IMR-90 (cell line): ENCODE data around the gene NARS2. TPM values are rescaled to one million over a fixed set of nuclear protein-coding genes. Genes with fewer than 3 reads are reported as not detected.

Experiments used
- ATAC-seq: fragments of 200-7000 bp; cut with Tn5 transposase; 2 replicates; pipeline ENCODE4 v1.9.1; 2020; ENCODE audit warnings: low read depth, mild to moderate bottlenecking, moderate library complexity
- BruUV-seq: library from RNA; stranded (reverse); fragments of 400-500 nt; replicated peaks from 2 replicates; lab custom pipeline; 2021; lab: Mats Ljungman, UMichigan
- CTCF ChIA-PET: fragments of 300-600 bp; formaldehyde crosslinking; extraction: SDS; loops from one replicate; lab custom pipeline; 2021; ENCODE audit warnings: antibody characterized with exemption; lab: Yijun Ruan, JAX
- POLR2A ChIA-PET: fragments of 300-600 bp; sonication (Branson Sonifier 250); formaldehyde crosslinking; loops from one replicate; lab custom pipeline; 2022; ENCODE audit warnings: antibody characterized with exemption; ENCODE audit not compliant: unreplicated experiment; lab: Charles Lee
- DNase-seq: peaks from one replicate; pipeline ENCODE4 v3.0.0; 2013
- H2AFZ ChIP-seq: replicated peaks from 2 replicates; pipeline ENCODE3; 2013; ENCODE audit warnings: low read length, mild to moderate bottlenecking; ENCODE audit not compliant: poor library complexity
- H2AK5ac ChIP-seq: 2 replicates; pipeline ENCODE4 v1.6.1; 2013; ENCODE audit warnings: low read depth, low read length, inconsistent platforms
- H2AK9ac ChIP-seq: replicated peaks from 2 replicates; pipeline ENCODE3; 2013; ENCODE audit warnings: mild to moderate bottlenecking, low read depth, low read length, moderate library complexity; ENCODE audit not compliant: poor library complexity
- H2BK120ac ChIP-seq: 2 replicates; pipeline ENCODE4 v1.6.1; 2013; ENCODE audit warnings: low read depth, low read length, inconsistent platforms
- H2BK15ac ChIP-seq: 3 replicates; pipeline ENCODE4 v1.6.1; 2013; ENCODE audit warnings: low read depth, low read length, inconsistent platforms
- H2BK20ac ChIP-seq: 2 replicates; pipeline ENCODE4 v1.6.1; 2013; ENCODE audit warnings: low read depth, mild to moderate bottlenecking, inconsistent platforms, low read length, moderate library complexity
- H2BK5ac ChIP-seq: 2 replicates; pipeline ENCODE4 v1.6.1; 2013; ENCODE audit warnings: mild to moderate bottlenecking, low read depth, low read length, inconsistent platforms; ENCODE audit not compliant: poor library complexity, severe bottlenecking
- H3K14ac ChIP-seq: replicated peaks from 2 replicates; pipeline ENCODE4 v1.6.1; 2013; ENCODE audit warnings: low read depth, low read length, inconsistent platforms
- H3K18ac ChIP-seq: 2 replicates; pipeline ENCODE4 v1.6.1; 2013; ENCODE audit warnings: low read depth, low read length, control low read depth
- H3K23ac ChIP-seq: 2 replicates; pipeline ENCODE4 v1.6.1; 2013; ENCODE audit warnings: low read depth, low read length, inconsistent platforms
- H3K27ac ChIP-seq: 2 replicates; pipeline ENCODE4 v1.5.1; 2013; ENCODE audit warnings: mild to moderate bottlenecking, control low read depth, low read length; ENCODE audit not compliant: insufficient read depth
- H3K27me3 ChIP-seq: 2 replicates; pipeline ENCODE4 v1.6.1; 2013; ENCODE audit warnings: low read length; ENCODE audit not compliant: control insufficient read depth, insufficient read depth
- H3K36me3 ChIP-seq: 2 replicates; pipeline ENCODE4 v1.6.1; 2013; ENCODE audit warnings: low read length, mixed read lengths; ENCODE audit not compliant: control insufficient read depth, insufficient read depth
- H3K4ac ChIP-seq: 2 replicates; pipeline ENCODE4 v1.6.1; 2013; ENCODE audit warnings: low read depth, low read length, inconsistent platforms
- H3K4me1 ChIP-seq: 2 replicates; pipeline ENCODE4 v1.6.1; 2013; ENCODE audit warnings: low read length, mixed read lengths; ENCODE audit not compliant: control insufficient read depth, insufficient read depth
- H3K4me2 ChIP-seq: 2 replicates; pipeline ENCODE4 v1.6.1; 2013; ENCODE audit warnings: low read depth, mild to moderate bottlenecking, control low read depth, low read length, moderate library complexity
- H3K4me3 ChIP-seq: 2 replicates; pipeline ENCODE4 v1.5.1; 2013; ENCODE audit warnings: low read depth, mild to moderate bottlenecking, control low read depth, low read length, moderate library complexity; ENCODE audit not compliant: insufficient read depth
- H3K56ac ChIP-seq: 2 replicates; pipeline ENCODE4 v1.6.1; 2013; ENCODE audit warnings: low read length, inconsistent platforms; ENCODE audit not compliant: insufficient read depth; ENCODE audit errors: extremely low read depth
- H3K79me1 ChIP-seq, 2 experiments: 2 replicates each; pipeline ENCODE4 v1.6.1; 2013; ENCODE audit warnings: low read length in 2 of 2, inconsistent platforms in 1 of 2, low read depth in 1 of 2
- H3K9ac ChIP-seq: 2 replicates; pipeline ENCODE4 v1.6.1; 2013; ENCODE audit warnings: low read depth, low read length, control low read depth
- H3K9me1 ChIP-seq: 2 replicates; pipeline ENCODE4 v1.6.1; 2013; ENCODE audit warnings: low read length, inconsistent platforms; ENCODE audit not compliant: insufficient read depth
- H3K9me3 ChIP-seq: 2 replicates; pipeline ENCODE4 v1.6.1; 2013; ENCODE audit warnings: low read length; ENCODE audit not compliant: control insufficient read depth, insufficient read depth
- H4K20me1 ChIP-seq: 2 replicates; pipeline ENCODE4 v1.6.1; 2013; ENCODE audit warnings: low read length, inconsistent platforms; ENCODE audit not compliant: insufficient read depth
- H4K5ac ChIP-seq: 2 replicates; pipeline ENCODE4 v1.6.1; 2013; ENCODE audit warnings: mild to moderate bottlenecking, low read depth, low read length, control low read depth
- H4K8ac ChIP-seq, 2 experiments: 2 replicates each; pipeline ENCODE4 v1.6.1; 2013; ENCODE audit warnings: low read depth in 2 of 2, low read length in 2 of 2, control low read depth in 1 of 2, inconsistent platforms in 1 of 2
- H4K91ac ChIP-seq: 2 replicates; pipeline ENCODE4 v1.6.1; 2013; ENCODE audit warnings: low read depth, low read length, inconsistent platforms; ENCODE audit not compliant: insufficient read depth
- CEBPB ChIP-seq: IDR thresholded peaks from 2 replicates; pipeline ENCODE4 v1.6.1; 2012; ENCODE audit warnings: low read depth, low read length, improper control_type of control experiment
- RCOR1 ChIP-seq: IDR thresholded peaks from 2 replicates; pipeline ENCODE4 v1.6.1; 2012; ENCODE audit warnings: mild to moderate bottlenecking, low read length, improper control_type of control experiment; ENCODE audit not compliant: insufficient replicate concordance
- WGBS, 2 experiments: methylation state at CpG; one replicate each; pipeline versions ENCODE4 v1.1.5 to v1.1.7; 2013; ENCODE audit warnings: missing lambda C conversion rate in 2 of 2; ENCODE audit not compliant: insufficient read length in 1 of 2; ENCODE audit errors: extremely low coverage in 2 of 2; 5-methylcytosine and 5-hydroxymethylcytosine counted together
- dilution Hi-C: fragments of 300-500 bp; cut with HindIII; formaldehyde crosslinking; loops from one replicate; pipeline ENCODE4 v1.14.3; 2018; ENCODE audit warnings: low sequenced_read_pairs; ENCODE audit not compliant: unreplicated experiment
- in situ Hi-C: fragments of 300-500 bp; cut with MboI; formaldehyde crosslinking; loops from 3 replicates; pipeline ENCODE4 v1.14.3; 2019; ENCODE audit warnings: low sequenced_read_pairs, inconsistent platforms, mixed read lengths
- intact Hi-C: fragments of 100-400 bp; cut with micrococcal nuclease; formaldehyde crosslinking; loops from 2 replicates; pipeline ENCODE4 v1.10.0; 2022
- polyA plus RNA-seq, 3 experiments: library from polyadenylated mRNA; depleted of rRNA; stranded (reverse); fragments of >200 nt; gene quantifications; 2 replicates each; pipeline ENCODE4 v1.2.3, GENCODE V29; 2012; ENCODE audit warnings: low replicate concordance in 1 of 3
- total RNA-seq: library from RNA; depleted of rRNA; stranded (reverse); fragments of >200 nt; gene quantifications from 2 replicates; pipeline ENCODE4 v1.2.3, GENCODE V29; 2012

The NARS2 gene
- total and polyA plus RNA-seq, 2 of the 4 experiments (the other 2 are of a cell fraction): 8.0 to 15.8 TPM

GRCh38 chr11:78615724-78616123, 41.1 kb upstream of the NARS2 start:
- CTCF ChIA-PET: no interaction called here
- no peak overlapping the region for H3K18ac ChIP-seq
- WGBS, 2 experiments: no CpG with 5 or more reads among the region's 1 CpG

More at GRCh38 chr11:78615724-78616123, 41.1 kb upstream of the NARS2 start:
- dilution Hi-C loops (no loop called here), in situ Hi-C loops (no loop called here), intact Hi-C loops (no loop called here)
- no peaks in the 10 kb centered on the region for H3K79me1 ChIP-seq
- TF ChIP-seq CEBPB (peak; percentile 76), RCOR1 (no peak)
- no peak overlapping the region for H2AK5ac ChIP-seq
- H3K56ac ChIP-seq: no peak overlapping the region
- H3K27ac ChIP-seq: no peak overlapping the region
- POLR2A ChIA-PET: no interaction called here
- H3K4me2 ChIP-seq: no peak overlapping the region
- no TSS peak for BruUV-seq
- no peak overlapping the region for H4K8ac ChIP-seq
- no peak overlapping the region for H2BK120ac ChIP-seq
- ATAC-seq: no peak
- DNase-seq: no peak
- no peak overlapping the region for H3K4ac ChIP-seq
- H3K14ac ChIP-seq: no peak overlapping the region
- H3K27me3 ChIP-seq: no peaks in the 10 kb centered on the region; the same call in none of the 2 replicates
- no peaks in the 10 kb centered on the region for H4K20me1 ChIP-seq
- peaks cover 5% of the 10 kb centered on the region for H3K9me3 ChIP-seq
- H3K9me1 ChIP-seq: no peaks in the 10 kb centered on the region
- no peak overlapping the region for H2BK15ac ChIP-seq
- H4K5ac ChIP-seq: no peak overlapping the region
- no peak overlapping the region for H2BK20ac ChIP-seq
- H3K4me3 ChIP-seq: no peak overlapping the region
- no peak overlapping the region for H2AFZ ChIP-seq
- H4K91ac ChIP-seq: no peak overlapping the region
- H2AK9ac ChIP-seq: no peak overlapping the region
- H2BK5ac ChIP-seq: no peak overlapping the region
- H3K23ac ChIP-seq: no peak overlapping the region
- no peaks in the 10 kb centered on the region for H3K36me3 ChIP-seq
- H3K9ac ChIP-seq: no peak overlapping the region
- H3K4me1 ChIP-seq: no peaks in the 10 kb centered on the region
